HFFc6 (cell line): ENCODE data around the gene THOC7. TPM values are rescaled to one million over a fixed set of nuclear protein-coding genes. Genes with fewer than 3 reads are reported as not detected.
A peak's percentile ranks its signal among the peaks of the same experiment; 100 is the strongest.

Experiments used
- DNase-seq: peaks from one replicate; pipeline ENCODE4 v3.0.0-alpha.2; 2018
- H3K27ac Mint-ChIP-seq: 2 replicates; pipeline ENCODE4 v1.8.0; 2020; ENCODE audit warnings: mild to moderate bottlenecking, mixed read lengths
- H3K27me3 Mint-ChIP-seq: 2 replicates; pipeline ENCODE4 v1.8.0; 2021; ENCODE audit warnings: mild to moderate bottlenecking, moderate library complexity, mixed read lengths; ENCODE audit not compliant: insufficient read depth
- H3K36me3 Mint-ChIP-seq: 2 replicates; pipeline ENCODE4 v1.8.0; 2021; ENCODE audit warnings: low read depth, mixed read lengths
- H3K4me1 Mint-ChIP-seq: 2 replicates; pipeline ENCODE4 v1.8.0; 2020; ENCODE audit warnings: low read depth, mixed read lengths
- H3K4me3 Mint-ChIP-seq: 2 replicates; pipeline ENCODE4 v1.8.0; 2020; ENCODE audit warnings: mild to moderate bottlenecking, moderate library complexity, mixed read lengths
- H3K9me3 Mint-ChIP-seq: 2 replicates; pipeline ENCODE4 v1.8.0; 2020; ENCODE audit warnings: mild to moderate bottlenecking, mixed read lengths
- long read RNA-seq: library from polyadenylated mRNA; unstranded; transcript quantifications from one replicate; pipeline ENCODE4 v2.0.0, GENCODE V29; 2019
- total RNA-seq, 6 experiments: library from RNA; stranded (reverse); fragmentation: NEBNext Ultra II Directional; extraction: Animal tissue kit (Norgen Biotek cat#: 25700); gene quantifications; 2 replicates in 1 of 6; 3 replicates in 5 of 6; pipeline ENCODE4 v1.2.3, GENCODE V29; 2021
- TF ChIP-seq, protein P1 (sequence below): fragments of 200-600 bp; sonication (generic); IDR thresholded peaks from 2 replicates; pipeline ENCODE4 v1.5.0; 2021; ENCODE audit warnings: antibody characterized with exemption, mild to moderate bottlenecking

THOC7 gene
- total RNA-seq, result 10 to 100 TPM; 68.2 to 82.5 (median 74.3) TPM
- long read RNA-seq, transcript THOC7-201 (8 exons, 990 nt), result major isoform, 42 of 71 reads
- long read RNA-seq, transcript THOC7-204 (7 exons, 836 nt), result minor isoform, 7 of 71 reads
- long read RNA-seq, partial matches to known transcripts, result 9 of 71 reads
- long read RNA-seq, other reads (novel, unspliced or antisense), result 13 of 71 reads

DNA sequence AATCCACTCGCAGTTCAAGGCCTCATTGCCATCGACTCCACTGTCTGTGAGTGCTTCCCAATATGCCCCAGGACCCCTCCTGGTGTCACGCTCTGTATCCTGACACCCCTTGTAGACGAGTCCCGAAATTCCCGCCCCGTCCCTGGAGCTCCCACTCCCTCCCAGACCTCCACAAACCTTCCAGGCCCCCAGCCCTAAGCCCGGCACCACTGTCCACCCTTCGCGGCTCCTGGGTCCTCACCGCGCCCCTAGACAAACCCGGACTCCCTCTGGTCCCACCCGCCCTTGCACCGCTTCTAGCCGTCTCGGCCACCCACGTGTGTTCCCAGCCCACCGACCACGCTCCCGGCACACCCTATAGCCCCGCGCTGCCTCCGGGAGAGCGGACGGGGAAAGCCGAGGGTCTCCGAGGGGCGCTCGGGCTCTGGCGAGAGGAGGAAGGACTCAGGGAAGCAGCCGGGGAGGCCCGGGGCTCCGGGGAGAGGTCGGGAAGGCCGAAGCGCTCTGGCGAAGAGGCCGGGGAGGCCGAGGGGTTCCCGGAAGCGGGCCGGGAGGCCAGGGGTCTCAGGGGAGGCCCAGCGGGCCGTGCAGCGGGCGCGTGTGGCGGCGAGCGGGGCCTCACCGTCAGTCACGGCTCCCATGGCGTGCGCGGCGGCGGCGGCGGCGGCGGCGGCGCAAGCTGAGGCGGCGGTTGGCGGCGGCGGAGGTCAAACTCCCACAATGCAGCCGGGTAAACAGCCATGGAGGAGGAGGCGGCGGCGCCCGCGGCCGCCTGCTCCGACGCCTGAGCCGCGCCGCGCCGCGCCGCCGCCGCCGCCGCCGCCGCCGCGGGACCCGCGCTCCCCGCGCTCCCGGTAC lies at the start of gene THOC7, which contains the start of gene ATXN7:
Gene THOC7 (minus strand): TSS at position 656 of the 858 bp plus-strand sequence. CDS start 15 bp downstream, at position 641.
Gene ATXN7 (plus strand): TSS at position 718 of the 858 bp plus-strand sequence. CDS start 48,732 bp downstream, outside the sequence.
- Mint-ChIP-seq H3K27ac (peak within 1 kb of the TSS; percentile 91), H3K4me3 (peak within 1 kb of the TSS; percentile 97), H3K4me1 (peaks cover 37% of the 10 kb centered on the region), H3K9me3 (no peaks in the 10 kb centered on the region), H3K27me3 (peaks cover 5% of the 10 kb centered on the region), H3K36me3 (peaks cover 19% of the 10 kb centered on the region)
- TF ChIP-seq, protein P1, sequence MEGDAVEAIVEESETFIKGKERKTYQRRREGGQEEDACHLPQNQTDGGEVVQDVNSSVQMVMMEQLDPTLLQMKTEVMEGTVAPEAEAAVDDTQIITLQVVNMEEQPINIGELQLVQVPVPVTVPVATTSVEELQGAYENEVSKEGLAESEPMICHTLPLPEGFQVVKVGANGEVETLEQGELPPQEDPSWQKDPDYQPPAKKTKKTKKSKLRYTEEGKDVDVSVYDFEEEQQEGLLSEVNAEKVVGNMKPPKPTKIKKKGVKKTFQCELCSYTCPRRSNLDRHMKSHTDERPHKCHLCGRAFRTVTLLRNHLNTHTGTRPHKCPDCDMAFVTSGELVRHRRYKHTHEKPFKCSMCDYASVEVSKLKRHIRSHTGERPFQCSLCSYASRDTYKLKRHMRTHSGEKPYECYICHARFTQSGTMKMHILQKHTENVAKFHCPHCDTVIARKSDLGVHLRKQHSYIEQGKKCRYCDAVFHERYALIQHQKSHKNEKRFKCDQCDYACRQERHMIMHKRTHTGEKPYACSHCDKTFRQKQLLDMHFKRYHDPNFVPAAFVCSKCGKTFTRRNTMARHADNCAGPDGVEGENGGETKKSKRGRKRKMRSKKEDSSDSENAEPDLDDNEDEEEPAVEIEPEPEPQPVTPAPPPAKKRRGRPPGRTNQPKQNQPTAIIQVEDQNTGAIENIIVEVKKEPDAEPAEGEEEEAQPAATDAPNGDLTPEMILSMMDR, result no peak
- peak; percentile 45 for DNase-seq

DNA sequence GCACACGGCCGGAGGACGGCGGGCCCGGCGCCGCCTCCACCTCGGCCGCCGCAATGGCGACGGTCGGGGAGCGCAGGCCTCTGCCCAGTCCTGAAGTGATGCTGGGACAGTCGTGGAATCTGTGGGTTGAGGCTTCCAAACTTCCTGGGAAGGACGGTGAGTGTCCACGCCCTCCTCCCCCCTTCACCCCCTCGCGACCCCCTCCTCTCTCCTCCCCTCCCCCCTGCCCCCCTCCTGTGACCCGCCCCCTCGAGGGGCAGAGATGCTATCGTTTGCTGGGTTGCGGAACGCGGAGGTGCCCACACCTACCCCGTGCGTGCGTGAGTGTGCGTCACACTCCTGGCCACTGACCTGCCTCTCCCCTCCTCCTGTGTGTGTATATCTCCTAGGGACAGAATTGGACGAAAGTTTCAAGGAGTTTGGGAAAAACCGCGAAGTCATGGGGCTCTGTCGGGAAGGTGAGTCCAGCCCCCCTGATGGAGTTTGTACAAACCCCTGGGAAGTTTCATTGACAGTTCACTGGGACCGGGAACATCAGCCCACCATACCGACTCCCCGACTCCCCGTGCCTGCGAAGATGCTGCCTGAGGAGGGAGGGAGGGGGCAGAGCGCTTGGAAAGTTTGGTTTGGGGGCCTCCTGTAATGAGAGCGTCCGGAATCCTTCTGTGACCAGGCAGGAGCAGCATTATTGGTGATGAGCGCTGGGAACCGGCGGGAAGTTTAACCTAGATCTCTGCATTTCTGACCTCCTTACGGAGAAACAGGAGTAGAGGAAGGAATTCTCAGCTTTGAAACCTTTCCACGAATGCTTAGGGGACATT lies 49.4 kb upstream of the THOC7 start:
- peaks cover 22% of the 10 kb centered on the region for H3K36me3 Mint-ChIP-seq
- peak; percentile 54 for DNase-seq

DNA sequence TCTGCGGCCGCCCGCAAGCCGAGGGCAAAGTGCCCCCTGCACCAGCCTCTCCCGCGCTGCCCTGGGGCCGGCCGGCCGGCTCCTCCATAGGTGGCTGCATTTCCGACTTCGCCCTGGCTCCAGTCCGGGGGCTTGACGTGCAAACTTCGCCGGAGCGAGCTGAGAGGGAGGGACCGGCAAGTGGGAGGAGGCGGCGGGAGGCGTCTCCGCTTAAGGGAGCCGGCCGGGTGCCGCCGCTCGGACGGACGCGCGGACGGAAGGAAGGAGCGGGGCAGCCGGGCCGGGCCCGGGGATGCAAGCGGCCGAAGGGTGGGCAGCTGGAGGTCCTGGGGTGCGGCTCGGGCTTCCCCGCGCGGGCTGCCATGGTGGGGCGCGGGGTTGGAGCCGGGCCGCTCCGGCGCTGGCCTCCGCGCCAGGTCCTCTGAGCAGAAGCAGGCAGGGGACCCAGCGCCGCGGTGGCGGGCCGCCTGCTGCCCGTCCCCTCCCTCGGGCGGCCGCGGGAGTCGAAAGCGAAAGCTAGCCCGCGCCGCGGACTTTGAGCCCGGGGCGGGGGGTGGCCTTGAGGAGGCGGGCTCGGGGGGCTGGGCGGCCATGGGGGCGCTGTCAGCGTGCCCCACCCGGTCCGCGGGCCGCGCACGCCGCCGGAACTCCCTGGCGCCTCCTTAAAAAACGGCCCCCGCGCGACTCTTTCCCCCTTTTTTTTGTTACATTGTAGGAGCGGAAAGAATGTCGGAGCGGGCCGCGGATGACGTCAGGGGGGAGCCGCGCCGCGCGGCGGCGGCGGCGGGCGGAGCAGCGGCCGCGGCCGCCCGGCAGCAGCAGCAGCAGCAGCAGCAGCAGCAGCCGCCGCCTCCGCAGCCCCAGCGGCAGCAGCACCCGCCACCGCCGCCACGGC lies 48.5 kb upstream of the THOC7 start, which contains the start of gene SCAANT1:
Gene SCAANT1 (minus strand): TSS at position 511 of the 895 bp plus-strand sequence.
- Mint-ChIP-seq H3K36me3 (peaks cover 14% of the 10 kb centered on the region), H3K4me3 (peak within 1 kb of the TSS; percentile 92), H3K27ac (peak within 1 kb of the TSS; percentile 95), H3K27me3 (no peaks in the 10 kb centered on the region), H3K4me1 (peaks cover 60% of the 10 kb centered on the region), H3K9me3 (no peaks in the 10 kb centered on the region)
- TF ChIP-seq, protein P1, result peak; percentile 46; the same call in 1 of the 2 replicates
- DNase-seq, result peak; percentile 87

More for the DNA sequence above, 49.4 kb upstream of the THOC7 start:
- Mint-ChIP-seq H3K27ac (peak overlapping the region; percentile 95), H3K4me3 (peak overlapping the region; percentile 92), H3K9me3 (no peaks in the 10 kb centered on the region), H3K4me1 (peaks cover 66% of the 10 kb centered on the region), H3K27me3 (no peaks in the 10 kb centered on the region)
- TF ChIP-seq, protein P1, result no peak

DNA sequence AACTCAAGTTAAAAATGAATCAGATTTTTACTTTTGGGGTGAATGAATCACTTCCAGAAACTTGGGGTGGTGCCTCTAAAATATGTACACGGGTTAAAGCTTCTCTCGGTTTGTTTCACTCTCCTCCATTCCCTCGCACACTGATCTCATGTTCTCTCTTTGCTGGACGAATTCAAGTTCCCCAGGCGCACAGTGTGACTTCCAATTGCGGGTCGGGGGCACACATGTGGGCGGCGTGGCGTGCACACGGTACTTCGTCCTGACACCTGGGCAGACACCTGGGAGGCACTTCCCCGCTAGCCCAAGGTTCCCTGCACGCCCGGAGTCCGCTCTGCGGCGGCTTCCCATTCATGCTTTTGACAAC lies 47.9 kb upstream of the THOC7 start:
- peak overlapping the region; percentile 91 for H3K4me3 Mint-ChIP-seq
- DNase-seq, result peak; percentile 10
- no peaks in the 10 kb centered on the region for H3K27me3 Mint-ChIP-seq
- H3K4me1 Mint-ChIP-seq, result peaks cover 58% of the 10 kb centered on the region
- no peaks in the 10 kb centered on the region for H3K9me3 Mint-ChIP-seq
- peaks cover 10% of the 10 kb centered on the region for H3K36me3 Mint-ChIP-seq
- TF ChIP-seq, protein P1, result no peak
- peak overlapping the region; percentile 84 for H3K27ac Mint-ChIP-seq
